AG20443 (cell line): ENCODE measurements around the gene EFNA5.

ENCODE experiments used
- DNase-seq: peaks from one replicate; pipeline ENCODE4 v3.0.0; 2012; ENCODE audit warnings: low spot score, mixed read lengths

The EFNA5 gene

DNA sequence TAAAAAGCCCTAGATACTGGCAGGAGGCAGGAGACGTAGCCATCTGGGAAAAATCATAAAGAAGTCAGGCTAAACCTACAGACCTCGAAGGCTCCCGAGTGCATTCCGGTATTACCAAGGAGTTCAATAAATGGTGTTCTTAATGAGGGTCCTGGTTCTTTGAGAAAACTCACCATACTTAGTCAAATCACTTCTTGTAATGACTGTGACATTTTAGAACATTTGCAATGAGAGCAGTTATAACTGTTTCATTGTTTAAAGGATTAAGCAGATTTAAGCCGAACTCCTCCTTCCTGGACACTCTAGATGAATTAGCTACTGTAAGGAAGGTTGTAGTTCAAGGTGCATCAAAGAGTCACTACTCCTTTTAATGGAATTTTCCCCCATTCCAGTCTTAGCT is 67.8 kb downstream of the EFNA5 start:
- no peak for DNase-seq

DNA sequence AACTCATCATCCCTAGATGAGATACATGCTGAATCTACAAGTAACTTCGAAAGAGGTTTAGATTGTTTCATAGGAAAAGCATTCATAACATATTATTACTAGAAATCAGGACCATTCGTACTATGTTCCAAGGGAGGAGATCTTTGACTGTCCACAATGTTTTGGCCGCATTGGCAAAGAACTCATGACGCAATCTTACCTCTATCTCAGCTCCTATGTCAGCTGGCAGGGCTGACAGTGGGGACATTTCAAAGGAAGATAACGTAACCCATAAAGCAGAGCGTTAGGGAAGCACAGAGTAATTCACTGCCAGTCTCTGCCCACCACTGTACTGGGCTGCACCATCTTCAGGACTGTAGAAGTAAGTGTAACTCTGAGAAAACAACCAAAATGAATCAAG is 69.7 kb downstream of the EFNA5 start:
- no peak for DNase-seq

DNA sequence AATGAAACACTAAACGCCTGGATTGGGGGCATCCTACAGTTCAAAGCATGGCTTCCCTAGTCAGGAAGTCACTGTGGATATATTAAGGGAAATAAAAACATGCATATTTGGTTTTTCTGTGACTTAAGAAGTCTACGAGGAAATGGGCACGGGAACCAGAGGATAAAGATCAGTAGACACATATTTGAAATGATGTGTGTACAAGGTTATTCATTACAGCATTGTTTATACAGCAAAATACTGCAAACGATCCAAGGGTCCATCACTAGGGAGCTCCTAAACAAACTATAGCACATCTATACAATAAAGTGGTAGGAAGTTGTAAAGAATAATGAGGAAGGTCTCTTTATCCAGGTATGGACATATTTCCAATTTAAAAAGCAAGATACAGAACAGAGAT is 71.8 kb downstream of the EFNA5 start:
- DNase-seq, result no peak

DNA sequence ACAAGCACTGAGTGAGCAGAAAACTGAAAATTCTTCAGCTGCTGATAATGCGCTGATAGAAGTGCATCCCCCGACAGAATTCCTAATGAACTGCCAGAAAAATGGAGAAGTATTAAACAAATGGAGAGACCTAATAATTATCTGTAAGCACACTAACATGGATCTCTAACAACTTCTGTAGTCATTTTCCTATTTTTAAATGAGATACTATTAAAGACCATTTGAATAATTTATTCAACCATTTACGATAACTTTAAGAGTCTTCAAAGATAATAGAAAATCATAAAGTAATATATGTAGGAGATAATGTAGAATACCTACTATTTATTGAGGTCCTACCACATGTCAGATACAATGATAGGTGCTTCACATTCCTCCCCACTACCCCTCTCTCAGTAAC is 72.9 kb downstream of the EFNA5 start:
- DNase-seq, result no peak

DNA sequence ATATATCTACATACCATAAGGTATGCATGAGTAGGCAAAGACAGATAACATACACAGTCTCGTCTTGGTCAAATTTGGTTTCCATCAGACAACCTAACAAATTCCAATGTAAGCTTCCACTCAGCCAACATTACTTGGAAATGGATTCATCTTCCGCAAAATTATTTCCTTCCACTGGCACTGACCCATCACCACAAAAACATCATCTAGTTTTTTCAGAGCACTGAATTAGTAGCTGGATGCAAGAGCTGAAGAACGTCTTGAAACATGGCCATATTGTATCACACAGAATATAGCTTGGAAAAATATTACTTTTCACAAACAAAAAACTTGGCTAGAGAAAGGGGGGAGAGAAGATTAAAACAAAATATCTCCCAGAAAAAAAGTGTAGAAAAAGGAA is 73.5 kb downstream of the EFNA5 start:
- no peak for DNase-seq

DNA sequence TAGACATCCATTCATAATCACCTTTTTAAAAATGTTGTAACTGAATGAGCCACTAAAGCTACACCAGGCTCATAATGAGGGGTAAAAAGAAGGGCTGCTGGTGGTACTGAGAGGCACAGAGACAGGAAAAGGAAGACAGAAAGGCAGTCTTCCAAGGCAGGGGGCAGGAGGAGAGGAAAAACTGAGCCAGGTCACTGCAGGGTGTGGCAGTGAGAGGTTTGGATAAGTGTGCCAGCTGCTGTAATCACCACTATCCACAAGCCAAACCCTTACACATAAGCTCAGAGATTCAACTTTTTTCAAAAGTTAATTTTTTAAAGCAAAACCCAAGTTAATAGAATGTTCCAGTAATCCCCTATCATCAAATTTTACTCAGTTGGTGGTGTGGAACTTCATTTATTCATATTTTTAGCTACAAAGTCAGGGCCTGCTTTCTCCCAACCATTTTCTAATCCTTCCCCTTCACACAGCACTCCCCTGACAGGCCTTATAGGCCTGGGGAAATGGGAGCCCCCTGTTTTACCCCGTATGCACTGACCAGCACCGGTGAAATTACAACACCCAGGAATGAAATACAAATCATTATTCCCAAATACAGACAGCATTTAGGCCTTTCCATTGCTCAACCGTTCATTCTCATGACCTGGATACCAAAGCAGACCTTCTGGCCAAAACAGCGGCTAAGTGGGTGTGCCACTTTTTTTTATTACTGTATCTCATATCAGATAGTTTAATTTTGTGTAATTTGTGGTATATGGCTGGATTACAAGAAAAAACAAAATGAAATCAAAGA is 76.3 kb downstream of the EFNA5 start:
- peak; percentile 57 for DNase-seq

DNA sequence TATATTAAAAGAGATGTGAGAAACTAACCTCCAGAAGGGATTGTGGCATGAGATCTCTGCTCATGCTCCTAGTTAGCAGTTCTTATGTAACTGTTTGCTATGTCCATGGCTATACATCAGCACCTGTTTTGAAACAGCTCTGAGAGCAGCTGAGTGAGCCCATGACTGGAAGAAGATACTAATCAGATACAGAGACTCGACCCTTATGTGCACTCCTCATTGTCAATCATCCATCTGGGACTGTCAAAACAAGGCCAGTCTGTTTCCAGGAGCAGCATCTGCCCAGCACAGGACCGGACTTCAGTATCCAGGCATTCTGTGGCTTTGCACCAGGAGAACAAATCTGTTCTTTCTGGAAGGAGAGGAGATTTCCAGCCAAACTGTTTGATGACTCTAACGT is 77.7 kb downstream of the EFNA5 start:
- no peak for DNase-seq

DNA sequence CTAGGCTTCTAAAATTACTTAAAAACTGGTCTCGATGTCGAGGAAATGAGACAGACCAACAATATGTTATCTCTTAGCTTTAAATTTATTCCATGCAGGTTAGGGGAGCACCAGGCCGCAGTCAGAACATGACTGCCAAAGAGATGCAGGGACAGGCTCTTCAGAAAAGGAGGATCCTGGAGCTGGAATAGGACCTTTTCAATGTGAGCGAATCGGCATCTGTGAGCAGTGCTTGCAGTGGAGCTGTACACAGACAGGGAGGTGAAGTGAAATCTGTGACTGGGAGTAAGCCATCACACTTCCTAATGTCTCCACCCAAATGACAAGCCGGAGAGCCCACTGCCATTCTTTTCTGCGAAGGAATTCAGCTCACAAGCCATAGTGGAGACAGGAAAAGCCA is 78.2 kb downstream of the EFNA5 start:
- no peak for DNase-seq

DNA sequence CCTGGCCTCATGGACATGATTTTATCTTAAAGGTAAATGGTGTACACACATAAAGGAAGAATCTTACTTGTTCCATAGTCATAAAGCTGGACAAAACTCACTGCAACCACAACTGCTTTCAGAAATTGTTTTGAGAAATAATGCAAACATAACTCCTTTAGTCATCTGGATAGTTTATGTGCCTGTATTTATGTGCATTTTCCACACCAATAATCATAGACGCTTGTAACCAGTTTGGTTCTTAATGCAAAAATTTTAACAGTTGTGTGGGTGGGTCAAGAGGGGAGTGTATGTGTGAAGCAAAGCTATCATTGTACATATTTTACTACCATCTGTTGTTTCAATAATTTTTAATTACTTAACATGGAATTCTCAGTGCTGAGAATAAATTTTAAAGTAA is 80.1 kb downstream of the EFNA5 start:
- DNase-seq, result no peak

DNA sequence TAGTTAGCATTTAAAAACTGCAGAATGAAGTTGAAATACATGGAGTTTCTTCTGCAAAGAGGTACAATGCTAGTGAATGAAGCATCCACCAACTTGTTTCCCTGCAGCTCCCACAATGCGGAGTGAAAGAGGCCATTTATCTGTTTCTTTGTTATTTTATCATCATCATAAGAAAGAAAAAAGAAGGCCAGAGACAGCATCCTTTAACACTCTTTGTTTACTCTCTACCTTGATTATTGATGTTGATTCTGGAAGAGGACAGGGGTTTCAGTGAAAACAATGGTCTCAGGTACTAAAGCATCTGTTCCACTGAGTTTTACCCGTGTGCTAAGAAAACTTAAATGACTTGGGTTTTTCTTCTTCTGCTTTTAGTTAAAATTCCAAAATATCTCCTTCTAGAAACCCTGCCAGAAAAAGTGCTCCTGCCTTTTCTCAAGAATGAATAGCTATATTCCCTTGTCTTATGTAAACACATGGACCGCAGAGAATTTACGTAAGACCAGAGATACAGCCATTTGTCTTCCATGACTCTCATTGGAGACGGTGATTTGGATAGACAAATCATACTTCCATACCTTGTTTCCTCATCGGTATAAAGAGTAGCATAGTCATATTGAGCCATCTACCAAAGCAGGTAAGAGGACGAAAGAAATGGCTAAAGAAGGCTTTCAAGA is 81.1 kb downstream of the EFNA5 start:
- no peak for DNase-seq

DNA sequence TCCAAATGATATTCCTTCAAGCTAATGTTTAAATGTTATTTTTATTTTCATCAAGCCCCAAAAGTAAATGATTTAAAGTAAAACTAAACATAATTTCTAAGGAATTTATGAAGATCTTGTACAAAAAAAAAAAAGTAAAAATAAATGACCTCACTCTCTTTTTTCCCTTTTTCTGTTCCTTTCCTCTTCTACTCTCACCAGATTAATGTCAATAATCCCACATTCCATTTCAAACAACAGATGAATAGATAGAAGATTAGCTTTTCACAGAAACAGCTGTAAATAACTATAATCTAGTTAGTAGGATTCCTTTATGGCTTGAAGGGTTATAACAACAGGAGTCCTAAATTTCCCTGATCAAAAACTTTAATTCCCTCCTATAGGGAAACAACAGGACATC is 88.1 kb downstream of the EFNA5 start:
- DNase-seq, result no peak

DNA sequence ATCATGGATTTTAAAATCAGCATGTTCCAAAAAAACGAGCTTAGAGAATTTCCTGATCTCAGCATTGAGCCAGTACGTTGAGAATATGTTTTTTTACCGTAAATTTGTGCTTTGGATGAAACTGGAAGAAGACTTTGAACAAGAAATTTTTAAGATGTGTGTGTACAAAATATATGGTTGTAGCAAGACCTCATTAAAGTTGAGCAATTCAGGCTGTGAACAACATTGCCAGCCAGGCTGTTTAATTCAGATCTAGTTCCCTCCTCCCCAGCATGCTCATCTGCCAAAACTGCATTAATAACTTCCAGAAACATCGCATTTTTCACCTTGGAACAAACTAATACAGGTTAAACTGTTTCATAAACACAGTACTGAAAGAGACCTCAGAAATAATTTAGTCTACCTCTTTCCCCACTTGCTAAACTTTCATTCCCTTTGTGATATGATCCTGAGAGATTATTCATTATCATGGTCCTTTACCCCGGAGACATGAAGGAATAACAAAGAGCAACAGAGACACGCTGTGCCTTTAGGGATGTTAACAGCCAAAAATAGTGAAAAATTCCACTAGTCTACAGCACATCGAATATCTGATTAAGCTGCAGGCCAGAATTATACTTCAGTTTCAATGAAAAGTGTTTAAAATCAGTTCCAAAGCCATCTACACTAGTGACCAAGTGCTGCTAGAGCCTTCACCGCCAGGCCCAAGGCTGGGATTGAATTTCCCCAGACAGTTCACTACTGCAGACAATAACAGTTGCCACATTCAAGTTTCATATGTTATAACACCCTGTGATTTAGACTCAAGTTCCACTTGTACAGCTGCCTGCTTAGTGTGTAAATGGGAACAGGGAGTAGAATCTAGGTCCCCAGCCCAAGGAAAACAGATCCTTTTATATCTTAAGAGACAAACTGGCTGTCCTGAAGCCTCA is 89.6 kb downstream of the EFNA5 start:
- DNase-seq, result peak; percentile 41

DNA sequence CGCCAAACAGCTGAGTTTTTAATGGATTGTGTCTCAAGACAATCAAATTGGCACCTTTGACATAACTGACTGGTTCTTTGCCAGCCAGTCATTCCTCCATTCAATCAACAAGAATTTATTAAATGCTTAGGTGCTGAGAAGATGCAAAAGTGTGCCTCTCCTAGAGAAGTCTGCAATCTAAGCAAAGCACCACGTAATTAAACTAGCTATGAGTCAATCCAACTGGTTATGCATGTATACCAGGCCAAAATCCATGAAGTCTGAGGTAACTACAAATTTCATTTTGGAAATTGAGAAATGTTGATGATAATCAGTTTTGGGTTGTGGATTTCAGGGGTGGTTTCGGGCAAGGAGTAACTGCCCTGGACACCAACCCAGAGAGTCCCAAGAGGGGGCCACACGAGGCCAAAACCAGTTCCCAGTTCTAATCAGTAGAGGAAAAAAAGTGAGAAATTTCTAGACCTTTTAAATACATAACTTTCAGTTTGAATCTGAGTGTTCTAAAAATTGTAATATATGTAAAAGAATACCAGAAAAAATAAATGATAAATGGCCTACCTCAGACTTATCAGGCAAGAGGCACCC is 92.6 kb downstream of the EFNA5 start:
- DNase-seq, result no peak

DNA sequence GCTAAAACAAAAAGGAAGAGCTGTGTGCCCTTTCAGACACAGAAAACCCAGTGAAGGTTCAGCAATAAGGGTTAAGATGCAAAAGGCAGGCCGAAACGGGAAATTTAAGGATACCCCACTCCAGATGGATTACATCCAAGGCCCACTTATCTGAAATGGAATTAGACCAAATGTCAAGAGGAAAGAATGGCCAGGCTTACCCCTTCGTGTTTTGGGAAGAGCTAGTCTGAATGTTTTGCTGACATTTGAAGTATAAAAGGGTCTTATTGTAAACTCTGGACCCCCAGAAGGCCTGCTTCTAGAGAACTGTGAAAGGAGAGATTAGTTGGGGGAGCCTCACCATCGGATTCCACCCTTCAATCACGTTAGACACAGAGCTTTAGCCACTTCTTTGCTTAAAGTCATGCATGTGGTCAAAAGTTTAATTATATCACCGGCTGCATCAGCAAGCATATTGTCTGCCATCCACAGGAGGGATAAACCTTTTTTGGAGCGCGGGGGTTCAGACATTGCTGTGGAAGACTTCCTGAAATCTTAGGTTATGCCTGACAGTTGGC is 93.3 kb downstream of the EFNA5 start:
- DNase-seq, result no peak

DNA sequence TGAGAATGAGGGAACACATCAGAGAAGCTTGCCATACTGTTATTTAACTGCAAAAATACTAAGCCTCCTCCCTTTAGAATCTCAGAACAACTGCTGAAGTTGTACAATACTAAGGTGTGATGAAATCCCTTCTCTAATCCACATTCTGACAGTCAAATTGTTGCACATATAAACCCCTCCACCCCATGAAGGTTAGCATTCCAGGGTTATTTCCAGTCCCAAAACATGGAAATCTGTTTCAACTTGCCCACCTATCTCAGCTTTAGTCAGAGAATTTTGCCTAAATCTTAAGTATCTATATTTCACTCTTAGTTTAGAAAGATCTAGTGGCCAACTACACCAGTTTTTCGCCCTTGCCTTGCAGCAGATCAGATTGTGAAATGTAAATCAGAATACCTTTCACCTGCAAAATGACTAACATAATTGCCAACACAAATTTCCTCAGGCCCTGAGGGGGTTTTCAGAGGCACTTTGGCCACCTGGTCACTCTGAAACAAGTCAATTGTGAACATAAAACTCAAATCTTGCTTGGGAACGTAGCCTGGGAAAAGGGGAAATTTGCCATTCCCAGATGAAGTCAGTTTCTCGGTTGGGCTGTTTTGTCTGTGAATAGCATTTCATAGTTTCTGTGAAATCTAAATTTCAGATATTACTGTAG is 93.9 kb downstream of the EFNA5 start:
- DNase-seq, result no peak

DNA sequence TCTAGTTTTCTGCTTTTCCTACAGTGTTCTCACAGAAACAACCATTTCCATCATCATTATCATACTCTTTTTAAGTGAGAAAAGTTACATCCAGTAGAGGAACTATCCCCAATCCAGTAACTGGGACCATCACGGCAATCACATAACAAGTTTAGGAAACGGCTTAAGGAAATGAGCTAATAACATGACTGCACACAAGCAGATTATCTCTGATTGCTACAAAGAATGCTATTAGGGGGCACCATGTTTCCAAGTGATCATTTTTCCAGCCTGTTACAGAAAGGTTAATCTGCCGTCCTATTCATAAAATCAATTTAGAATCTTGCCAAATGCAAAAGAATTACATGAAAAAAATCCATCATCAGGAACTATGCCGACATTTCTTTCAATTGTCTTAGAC is 94.6 kb downstream of the EFNA5 start:
- DNase-seq, result no peak

DNA sequence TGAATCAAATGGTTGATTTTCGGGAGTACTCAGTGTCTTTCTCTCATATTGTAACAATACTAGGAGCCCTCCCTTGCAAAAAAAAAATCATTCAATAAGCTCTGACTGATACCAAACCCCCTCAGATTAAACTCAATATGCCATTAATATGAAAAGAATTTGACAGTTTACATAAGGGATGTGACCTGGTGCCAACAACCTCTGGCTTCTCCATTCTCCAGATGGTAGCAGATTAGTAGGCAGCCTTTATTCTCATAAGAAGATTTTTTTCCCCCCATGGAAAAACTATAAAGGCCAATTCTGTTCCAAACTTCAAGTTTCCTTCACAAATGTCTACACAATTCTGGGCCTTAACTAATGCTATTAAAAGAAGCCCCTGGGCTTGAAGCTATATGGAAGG is 96.5 kb downstream of the EFNA5 start:
- no peak for DNase-seq

DNA sequence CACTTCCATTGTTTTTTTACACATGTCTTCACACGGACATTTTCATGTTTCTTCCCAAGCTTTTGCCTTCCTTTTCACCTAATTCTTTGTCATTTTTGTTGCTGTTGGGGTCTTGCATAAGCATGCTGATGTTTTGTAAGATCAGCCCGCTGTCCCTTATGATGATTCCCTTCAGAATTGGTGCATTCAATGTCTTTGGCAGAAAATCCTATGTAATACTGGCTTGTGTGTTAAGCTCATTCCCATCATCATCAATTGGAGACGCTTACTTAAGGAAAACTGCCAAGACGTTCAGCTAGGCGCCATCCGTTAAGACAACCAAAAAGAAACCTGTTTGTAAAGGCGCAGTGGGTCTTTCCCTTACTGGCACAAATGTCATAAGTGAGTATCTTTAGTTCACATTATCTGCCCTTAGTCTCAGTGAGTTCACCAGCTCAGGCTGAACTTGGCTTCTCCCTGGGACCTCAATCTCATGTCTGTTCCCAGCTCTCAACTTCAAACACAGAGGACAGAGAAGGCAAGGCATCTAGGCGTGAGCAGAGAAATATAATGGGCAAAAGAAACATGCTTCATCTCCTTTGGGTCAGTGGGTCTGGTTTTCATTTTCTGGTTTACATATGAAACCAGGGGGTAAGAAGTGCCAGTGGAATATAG is 97.9 kb downstream of the EFNA5 start:
- DNase-seq, result no peak

DNA sequence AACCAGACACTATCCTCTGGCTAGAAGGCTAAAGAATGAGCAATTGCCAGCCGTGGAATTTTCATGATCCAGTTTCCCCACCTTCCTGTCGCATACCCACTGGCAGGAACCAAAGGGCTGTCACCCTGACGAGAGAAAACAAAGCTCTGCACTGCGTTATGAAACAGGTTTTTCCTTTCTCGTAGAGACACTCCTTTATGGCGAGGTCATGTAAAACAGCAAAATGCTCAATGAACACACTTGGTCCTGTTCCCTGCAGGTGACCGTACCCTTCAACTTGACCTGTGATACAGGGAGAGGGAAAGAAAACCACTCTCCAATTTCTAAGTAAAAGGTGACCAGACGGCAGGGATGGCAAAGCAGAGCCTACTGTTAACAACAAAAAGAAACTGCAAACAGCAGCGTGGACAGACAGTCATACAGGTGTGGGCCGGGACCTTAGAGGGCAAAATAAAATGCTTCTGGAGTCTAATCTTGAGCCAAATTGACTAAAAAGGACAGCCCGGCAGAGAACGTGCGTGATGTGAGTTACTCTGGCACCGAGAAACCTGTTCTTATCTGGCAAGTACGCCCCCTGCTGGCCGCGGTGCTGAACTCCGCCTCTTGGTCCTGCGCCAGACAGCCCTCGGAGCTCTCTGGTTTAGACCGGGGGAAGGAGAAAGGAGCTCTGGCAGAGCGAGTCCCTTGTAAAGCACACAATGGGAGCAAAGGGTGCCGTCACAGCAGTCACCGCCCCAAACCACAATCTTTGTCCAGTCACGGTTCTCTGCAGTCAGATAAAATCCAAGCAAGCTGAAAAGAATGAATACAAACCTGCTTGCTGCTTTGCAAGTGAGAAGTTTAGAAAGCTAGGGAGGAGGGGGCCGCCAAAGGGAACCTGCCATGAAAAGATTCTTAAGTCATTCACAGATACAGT is 98.9 kb downstream of the EFNA5 start:
- DNase-seq, result peak; percentile 88
